H1 (cell line): ENCODE data around the gene VPS26B. TPM values are rescaled to one million over a fixed set of nuclear protein-coding genes. Genes with fewer than 3 reads are reported as not detected.

Source experiments
- CTCF ChIA-PET: fragments of 300-600 bp; sonication (Branson Sonifier 250); formaldehyde crosslinking; loops from one replicate; lab custom pipeline; 2021; ENCODE audit not compliant: partially characterized antibody; lab: Charles Lee
- POLR2A ChIA-PET: fragments of 300-600 bp; sonication (Branson Sonifier 250); formaldehyde crosslinking; loops from one replicate; lab custom pipeline; 2021; ENCODE audit warnings: inconsistent platforms; ENCODE audit not compliant: partially characterized antibody; lab: Charles Lee
- DNase-seq, 2 experiments: peaks; one replicate each; pipeline versions ENCODE4 v3.0.0 to v3.0.0-alpha.2; 2010 to 2022; ENCODE audit warnings: low spot score in 2 of 2, low read depth in 1 of 2, mixed read lengths in 1 of 2
- FAIRE-seq: peaks from 2 replicates; lab custom pipeline; 2011; peaks lifted over from hg19 to GRCh38; lab: Jason Lieb, UNC
- H2AFZ ChIP-seq: 2 replicates; pipeline ENCODE4 v1.8.1; 2012; ENCODE audit warnings: low read length, inconsistent platforms
- H2AK5ac ChIP-seq: 2 replicates; pipeline ENCODE4 v1.6.1; 2013; ENCODE audit warnings: low read depth, low read length
- H2BK120ac ChIP-seq: replicated peaks from 2 replicates; pipeline ENCODE3; 2013; ENCODE audit warnings: low read depth, low read length, inconsistent platforms
- H2BK12ac ChIP-seq: 2 replicates; pipeline ENCODE4 v1.6.1; 2013; ENCODE audit warnings: low read depth, low read length
- H2BK15ac ChIP-seq: 2 replicates; pipeline ENCODE4 v1.6.1; 2013; ENCODE audit warnings: low read length
- H2BK20ac ChIP-seq: 2 replicates; pipeline ENCODE4 v1.6.1; 2013; ENCODE audit warnings: low read length
- H2BK5ac ChIP-seq: 2 replicates; pipeline ENCODE4 v1.6.1; 2013; ENCODE audit warnings: low read depth, low read length
- H3K14ac ChIP-seq: 2 replicates; pipeline ENCODE4 v1.6.1; 2013; ENCODE audit warnings: inconsistent platforms; ENCODE audit not compliant: insufficient read length
- H3K18ac ChIP-seq: 2 replicates; pipeline ENCODE4 v1.6.1; 2013; ENCODE audit warnings: low read length; ENCODE audit errors: extremely low read depth
- H3K23ac ChIP-seq: 2 replicates; pipeline ENCODE4 v1.6.1; 2013; ENCODE audit warnings: inconsistent platforms; ENCODE audit not compliant: insufficient read length
- H3K23me2 ChIP-seq: 2 replicates; pipeline ENCODE4 v1.6.1; 2013; ENCODE audit warnings: low read depth, low read length
- H3K27ac ChIP-seq: 2 replicates; pipeline ENCODE4 v1.6.1; 2011; ENCODE audit warnings: low read depth, low read length, inconsistent platforms
- H3K27me3 ChIP-seq, 4 experiments: replicated peaks in 1 of 4; 1 replicate in 1 of 4; 2 replicates in 3 of 4; pipeline versions ENCODE4 v1.6.1 to v1.8.1; 2011 to 2013; ENCODE audit warnings: low read length in 3 of 4, mild to moderate bottlenecking in 3 of 4, inconsistent platforms in 2 of 4, mixed read lengths in 2 of 4, moderate library complexity in 1 of 4; ENCODE audit not compliant: control insufficient read depth in 3 of 4, insufficient read depth in 3 of 4; ENCODE audit errors: extremely low read depth in 1 of 4
- H3K36me3 ChIP-seq, 4 experiments: 2 replicates each; pipeline versions ENCODE4 v1.6.1 to v1.8.1; 2011 to 2013; ENCODE audit warnings: mild to moderate bottlenecking in 4 of 4, low read length in 3 of 4, moderate library complexity in 2 of 4, control low read depth in 1 of 4, inconsistent platforms in 1 of 4; ENCODE audit not compliant: insufficient read depth in 4 of 4, control insufficient read depth in 2 of 4
- H3K4ac ChIP-seq: replicated peaks from 2 replicates; pipeline ENCODE3; 2013; ENCODE audit warnings: low read length, low read depth, mixed read lengths, inconsistent platforms; ENCODE audit not compliant: insufficient read length
- H3K4me1 ChIP-seq, 4 experiments: replicated peaks in 1 of 4; 1 replicate in 1 of 4; 2 replicates in 3 of 4; pipeline versions ENCODE4 v1.6.1 to v1.8.1; 2011 to 2013; ENCODE audit warnings: low read length in 3 of 4, inconsistent platforms in 2 of 4, mixed read lengths in 1 of 4; ENCODE audit not compliant: insufficient read depth in 4 of 4, control insufficient read depth in 3 of 4
- H3K4me2 ChIP-seq, 2 experiments: 2 replicates each; pipeline versions ENCODE4 v1.6.1 to v1.8.1; 2011 to 2013; ENCODE audit warnings: low read depth in 2 of 2, low read length in 2 of 2, control low read depth in 1 of 2, inconsistent platforms in 1 of 2, mild to moderate bottlenecking in 1 of 2; ENCODE audit not compliant: insufficient read depth in 1 of 2
- H3K4me3 ChIP-seq, 4 experiments: fragments of 200-600, 300-600 bp in 1 of 4; sonication (generic), shearing (Covaris generic), sonication (Bioruptor Twin) in 1 of 4; 2 replicates each; pipeline versions ENCODE4 v1.5.1 to v1.8.1; 2011 to 2016; ENCODE audit warnings: low read length in 4 of 4, low read depth in 3 of 4, control low read depth in 2 of 4, inconsistent platforms in 2 of 4, mild to moderate bottlenecking in 2 of 4, mixed read lengths in 1 of 4, moderate library complexity in 1 of 4; ENCODE audit not compliant: insufficient read depth in 2 of 4; ENCODE audit errors: extremely low read depth in 1 of 4
- H3K56ac ChIP-seq: replicated peaks from 2 replicates; pipeline ENCODE3; 2013; ENCODE audit warnings: low read depth, mild to moderate bottlenecking, mixed read lengths, low read length, inconsistent platforms; ENCODE audit not compliant: insufficient read length
- H3K79me1 ChIP-seq: 2 replicates; pipeline ENCODE4 v1.6.1; 2013; ENCODE audit warnings: low read depth, low read length, control low read depth
- H3K79me2 ChIP-seq, 2 experiments: 2 replicates each; pipeline versions ENCODE4 v1.6.1 to v1.8.1; 2012 to 2013; ENCODE audit warnings: low read length in 2 of 2, mild to moderate bottlenecking in 2 of 2, inconsistent platforms in 1 of 2; ENCODE audit not compliant: insufficient read depth in 2 of 2, control insufficient read depth in 1 of 2
- H3K9ac ChIP-seq, 4 experiments: replicated peaks in 1 of 4; 1 replicate in 1 of 4; 2 replicates in 3 of 4; pipeline versions ENCODE4 v1.6.1 to v1.8.1; 2011 to 2013; ENCODE audit warnings: low read depth in 3 of 4, low read length in 3 of 4, control low read depth in 2 of 4, mild to moderate bottlenecking in 2 of 4, moderate library complexity in 2 of 4, inconsistent platforms in 1 of 4; ENCODE audit errors: extremely low read depth in 1 of 4
- H3K9me3 ChIP-seq, 2 experiments: 2 replicates each; pipeline versions ENCODE4 v1.6.1 to v1.8.1; 2012 to 2013; ENCODE audit warnings: mild to moderate bottlenecking in 2 of 2, moderate library complexity in 2 of 2, control low read depth in 1 of 2, inconsistent platforms in 1 of 2, low read depth in 1 of 2, low read length in 1 of 2, mixed read lengths in 1 of 2; ENCODE audit not compliant: insufficient read depth in 2 of 2
- H4K20me1 ChIP-seq, 2 experiments: replicated peaks in 1 of 2; 2 replicates each; pipeline versions ENCODE3 to v1.8.1; 2011 to 2013; ENCODE audit warnings: inconsistent platforms in 2 of 2, low read length in 2 of 2, mild to moderate bottlenecking in 1 of 2; ENCODE audit not compliant: insufficient read depth in 2 of 2, control insufficient read depth in 1 of 2
- H4K5ac ChIP-seq: 2 replicates; pipeline ENCODE4 v1.6.1; 2013; ENCODE audit warnings: low read length, low read depth, mixed read lengths, inconsistent platforms; ENCODE audit not compliant: insufficient read length
- H4K8ac ChIP-seq: 2 replicates; pipeline ENCODE4 v1.8.0; 2013; ENCODE audit warnings: mild to moderate bottlenecking, moderate library complexity, low read length, inconsistent platforms; ENCODE audit not compliant: insufficient read depth; ENCODE audit errors: extremely low read depth
- H4K91ac ChIP-seq: replicated peaks from 2 replicates; pipeline ENCODE3; 2013; ENCODE audit warnings: low read length, mixed read lengths, inconsistent platforms; ENCODE audit not compliant: insufficient read length
- KDM4A ChIP-seq: IDR thresholded peaks from one replicate; pipeline ENCODE4 v1.7.1; 2012; ENCODE audit warnings: low read depth, mild to moderate bottlenecking, moderate library complexity, low read length, inconsistent platforms; ENCODE audit not compliant: severe bottlenecking
- NRF1 ChIP-seq: IDR thresholded peaks from 2 replicates; pipeline ENCODE4 v1.6.1; 2011; ENCODE audit warnings: mild to moderate bottlenecking, low read depth, low read length, improper control_type of control experiment
- WGBS, 2 experiments: shearing (Covaris generic) in 1 of 2; methylation state at CpG; one replicate each; pipeline versions ENCODE4 v1.1.6 to v1.1.7; 2013 to 2015; ENCODE audit warnings: low lambda C conversion rate in 2 of 2, mixed read lengths in 2 of 2, inconsistent platforms in 1 of 2, low coverage in 1 of 2, missing lambda C conversion rate in 1 of 2; ENCODE audit not compliant: insufficient replicate concordance in 2 of 2, insufficient coverage in 1 of 2, insufficient read length in 1 of 2; ENCODE audit errors: extremely low coverage in 1 of 2, missing lambda C conversion rate in 1 of 2; 5-methylcytosine and 5-hydroxymethylcytosine counted together
- polyA plus RNA-seq, 7 experiments: library from polyadenylated mRNA; depleted of rRNA in 3 of 7; stranded (reverse) in 5 of 7; unstranded in 2 of 7; fragments of >200 nt in 5 of 7; fragments of 200-250 nt in 2 of 7; gene quantifications; 1 replicate in 5 of 7; 2 replicates in 1 of 7; 4 replicates in 1 of 7; pipeline versions ENCODE4 v1.2.1 to v1.2.3, GENCODE V29; 2011 to 2013; ENCODE audit warnings: missing spikeins in 2 of 7, mixed read lengths in 2 of 7
- total RNA-seq: library from RNA; stranded (reverse); fragmentation: NEBNext Ultra II Directional; extraction: Animal tissue kit (Norgen Biotek cat#: 25700); gene quantifications from 2 replicates; pipeline ENCODE4 v1.2.1, GENCODE V29; 2021

VPS26B gene
- total and polyA plus RNA-seq, 2 of the 8 experiments (the other 6 are each of a cell fraction or from before 2014, with no cell fraction given) = 18.3 to 27.0 TPM

- no peak overlapping the region for H4K5ac ChIP-seq
- no peak for DNase-seq
- H3K36me3 ChIP-seq = peaks cover 0 to 8% (median 3%) of the 10 kb centered on the region in 4 experiments; a peak in 4 of 8 replicates
- no peaks in the 10 kb centered on the region for H3K9me3 ChIP-seq
- H3K4me1 ChIP-seq = no peaks in the 10 kb centered on the region
- H2AFZ ChIP-seq = no peak overlapping the region
- no peak overlapping the region for H3K14ac ChIP-seq
- no peak overlapping the region for H2BK120ac ChIP-seq
- H3K79me2 ChIP-seq = no peaks in the 10 kb centered on the region
- H3K79me1 ChIP-seq = no peaks in the 10 kb centered on the region
- no peak overlapping the region for H2BK12ac ChIP-seq
- H3K23me2 ChIP-seq = no peaks in the 10 kb centered on the region
- no peaks in the 10 kb centered on the region for H3K27me3 ChIP-seq
- no peak overlapping the region for H3K23ac ChIP-seq
- no peak overlapping the region for H3K18ac ChIP-seq
- H4K91ac ChIP-seq = no peak overlapping the region
- H3K4me2 ChIP-seq = no peak overlapping the region
- H3K9ac ChIP-seq = no peak overlapping the region
- H2BK5ac ChIP-seq = no peak overlapping the region
- H2BK15ac ChIP-seq = no peak overlapping the region
- no peak overlapping the region for H2AK5ac ChIP-seq
- no peak overlapping the region for H3K4ac ChIP-seq
- no peak overlapping the region for H2BK20ac ChIP-seq
- no peak overlapping the region for H3K56ac ChIP-seq
- 75% methylated on average over 6 of the region's 6 CpGs; no CpG with 5 or more reads in 1 of the 2 experiments for WGBS, 2 experiments
- POLR2A ChIA-PET = interaction anchor here (0.7 to 2.4 kb wide), 3 partner anchors 14 to 16 kb away, joined by 3 to 7 read pairs (median 6); partner anchors contain the start of gene VPS26B
- no peak for TF ChIP-seq NRF1
- no peak for TF ChIP-seq KDM4A
- TF ChIP-seq, all 59 proteins: peak for 0
- CTCF ChIA-PET = interaction anchor here (0.6 to 2.4 kb wide), 6 partner anchors 9 to 33 kb away, joined by 3 to 8 read pairs (median 3); partner anchors contain the start of gene VPS26B
- Histone ChIP-seq H4K8ac (no peak overlapping the region), H3K27ac (no peak overlapping the region), H3K4me3 (no peak overlapping the region), H4K20me1 (no peaks in the 10 kb centered on the region)
- no peak for FAIRE-seq
Measured at GRCh38 chr11:134240592-134240991, 16.1 kb downstream of the VPS26B start.
